ENCODE measurements around the gene TENM3.

TENM3 gene

GRCh38 chr4:182513587-182514291 lies 270.5 kb downstream of the TENM3 start:
- no peak for TF ChIP-seq CTCF (IDR thresholded peaks at IDR 0.05; ENCODE audit: borderline replicate concordance, extremely low read depth, low read length, poor library complexity, severe bottlenecking)
- TF ChIP-seq EZH2 (IDR thresholded peaks at IDR 0.05; ENCODE audit: borderline replicate concordance, low read depth, low read length, severe bottlenecking), result no peak
- H2AFZ ChIP-seq (ENCODE audit: low read depth, low read length), result no peak overlapping the region
- ATAC-seq (ENCODE audit: insufficient read depth, low read depth), result no peak

DNA sequence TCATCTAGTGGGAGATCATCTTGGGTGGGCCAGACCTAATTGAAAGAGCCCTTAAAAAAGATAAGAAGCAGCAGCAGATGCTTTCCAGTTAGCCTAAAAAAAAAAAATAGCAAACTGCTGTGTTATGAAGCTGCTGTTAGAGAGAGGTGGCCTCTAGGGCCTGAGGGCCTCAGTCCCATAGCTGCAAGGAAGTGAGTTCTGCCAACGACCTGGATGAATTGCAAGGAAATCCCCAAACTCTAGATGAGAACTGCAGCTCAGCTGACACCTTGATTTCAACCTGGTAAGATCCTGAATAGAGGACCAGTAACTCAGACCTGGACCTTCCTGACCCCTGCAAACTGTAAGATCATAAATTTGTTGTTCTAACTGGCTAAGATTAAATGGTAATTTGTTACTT lies 275.2 kb downstream of the TENM3 start:
- H3K9ac ChIP-seq (ENCODE audit: low read depth, low read length), result no peak overlapping the region
- H3K27me3 ChIP-seq (ENCODE audit: insufficient read depth, low read length, poor library complexity), result no peaks in the 10 kb centered on the region
- H4K20me1 ChIP-seq (ENCODE audit: insufficient read depth, low read length), result no peaks in the 10 kb centered on the region
- no peaks in the 10 kb centered on the region for H3K4me1 ChIP-seq (ENCODE audit: insufficient read depth, low read length)
- H3K9me3 ChIP-seq (ENCODE audit: insufficient read depth, low read length, severe bottlenecking), result no peaks in the 10 kb centered on the region
- TF ChIP-seq EZH2 (IDR thresholded peaks at IDR 0.05; ENCODE audit: borderline replicate concordance, low read depth, low read length, severe bottlenecking), result no peak
- TF ChIP-seq CTCF (IDR thresholded peaks at IDR 0.05; ENCODE audit: borderline replicate concordance, extremely low read depth, low read length, poor library complexity, severe bottlenecking), result no peak
- no peak overlapping the region for H3K27ac ChIP-seq (ENCODE audit: low read length)
- DNase-seq (no peak), ATAC-seq (ENCODE audit: insufficient read depth, low read depth) (no peak)
- H3K4me3 ChIP-seq (ENCODE audit: low read depth in 1 of 2, low read length in 2 of 2), result no peak overlapping the region
- no peak overlapping the region for H2AFZ ChIP-seq (ENCODE audit: low read depth, low read length)
- H3K36me3 ChIP-seq (ENCODE audit: insufficient read depth, low read length), result no peaks in the 10 kb centered on the region
- H3K4me2 ChIP-seq (ENCODE audit: insufficient read depth, low read length), result no peak overlapping the region
- H3K79me2 ChIP-seq (ENCODE audit: insufficient read depth, low read length), result no peaks in the 10 kb centered on the region

More at GRCh38 chr4:182513587-182514291, 270.5 kb downstream of the TENM3 start:
- H3K9me3 ChIP-seq (ENCODE audit: insufficient read depth, low read length, severe bottlenecking), result no peaks in the 10 kb centered on the region
- no peak overlapping the region for H3K27ac ChIP-seq (ENCODE audit: low read length)
- H3K79me2 ChIP-seq (ENCODE audit: insufficient read depth, low read length), result no peaks in the 10 kb centered on the region
- no peak overlapping the region for H3K4me3 ChIP-seq (ENCODE audit: low read depth in 1 of 2, low read length in 2 of 2)
- DNase-seq, result no peak
- H3K36me3 ChIP-seq (ENCODE audit: insufficient read depth, low read length), result no peaks in the 10 kb centered on the region
- H3K4me2 ChIP-seq (ENCODE audit: insufficient read depth, low read length), result no peak overlapping the region
- H4K20me1 ChIP-seq (ENCODE audit: insufficient read depth, low read length), result no peaks in the 10 kb centered on the region
- no peak overlapping the region for H3K9ac ChIP-seq (ENCODE audit: low read depth, low read length)
- no peaks in the 10 kb centered on the region for H3K4me1 ChIP-seq (ENCODE audit: insufficient read depth, low read length)
- H3K27me3 ChIP-seq (ENCODE audit: insufficient read depth, low read length, poor library complexity), result no peaks in the 10 kb centered on the region

DNA sequence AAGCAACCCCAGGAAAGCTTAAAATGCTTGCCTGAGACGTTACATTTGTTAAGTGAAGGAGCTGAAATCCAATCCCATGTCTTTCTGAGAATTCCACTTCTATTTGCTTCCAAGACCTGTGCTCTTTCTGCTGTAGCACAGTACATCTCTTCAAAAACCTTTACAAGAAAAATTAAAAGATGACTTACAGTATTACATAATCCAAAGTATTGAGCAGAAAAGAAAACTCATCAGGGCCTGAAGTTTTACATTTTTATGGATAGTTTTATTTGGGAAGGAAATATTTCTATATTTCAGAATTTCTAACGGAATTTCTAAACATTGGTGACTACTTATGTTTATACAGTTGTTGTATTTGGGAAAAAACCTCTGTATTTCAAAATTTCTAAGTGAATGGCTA lies 276.3 kb downstream of the TENM3 start:
- H3K36me3 ChIP-seq (ENCODE audit: insufficient read depth, low read length), result no peaks in the 10 kb centered on the region
- H3K4me1 ChIP-seq (ENCODE audit: insufficient read depth, low read length), result no peaks in the 10 kb centered on the region
- TF ChIP-seq EZH2 (IDR thresholded peaks at IDR 0.05; ENCODE audit: borderline replicate concordance, low read depth, low read length, severe bottlenecking) (no peak), CTCF (IDR thresholded peaks at IDR 0.05; ENCODE audit: borderline replicate concordance, extremely low read depth, low read length, poor library complexity, severe bottlenecking) (no peak)
- no peaks in the 10 kb centered on the region for H4K20me1 ChIP-seq (ENCODE audit: insufficient read depth, low read length)
- no peak overlapping the region for H3K9ac ChIP-seq (ENCODE audit: low read depth, low read length)
- H2AFZ ChIP-seq (ENCODE audit: low read depth, low read length), result no peak overlapping the region
- ATAC-seq (ENCODE audit: insufficient read depth, low read depth) (no peak), DNase-seq (no peak)
- H3K9me3 ChIP-seq (ENCODE audit: insufficient read depth, low read length, severe bottlenecking), result no peaks in the 10 kb centered on the region
- no peaks in the 10 kb centered on the region for H3K79me2 ChIP-seq (ENCODE audit: insufficient read depth, low read length)
- no peak overlapping the region for H3K4me3 ChIP-seq (ENCODE audit: low read depth in 1 of 2, low read length in 2 of 2)
- no peak overlapping the region for H3K27ac ChIP-seq (ENCODE audit: low read length)
- H3K27me3 ChIP-seq (ENCODE audit: insufficient read depth, low read length, poor library complexity), result no peaks in the 10 kb centered on the region
- no peak overlapping the region for H3K4me2 ChIP-seq (ENCODE audit: insufficient read depth, low read length)
